OCI-LY7 (cell line): ENCODE results near the gene CIAO3. TPM values are rescaled to one million over a fixed set of nuclear protein-coding genes. Genes with fewer than 3 reads are reported as not detected.

Experiments
- BruUV-seq: library from RNA; stranded (reverse); fragments of 400-500 nt; replicated peaks from 2 replicates; lab custom pipeline; 2021; lab: Mats Ljungman, UMichigan
- CTCF ChIA-PET: fragments of 300-600 bp; sonication (Branson Sonifier 250); formaldehyde crosslinking; loops from one replicate; lab custom pipeline; 2022; ENCODE audit warnings: antibody characterized with exemption; ENCODE audit not compliant: unreplicated experiment; lab: Charles Lee
- POLR2A ChIA-PET: fragments of 300-600 bp; sonication (Branson Sonifier 250); formaldehyde crosslinking; loops from one replicate; lab custom pipeline; 2022; ENCODE audit warnings: antibody characterized with exemption; lab: Charles Lee
- DNase-seq: peaks from one replicate; pipeline ENCODE4 v3.0.0-alpha.2; 2015; ENCODE audit warnings: low spot score
- H2AFZ ChIP-seq: fragments of 200-600 bp; sonication (generic), shearing (Covaris generic); 2 replicates; pipeline ENCODE4 v1.6.1; 2014; ENCODE audit warnings: mild to moderate bottlenecking, antibody characterized with exemption, low read length, moderate library complexity
- H3K27ac ChIP-seq: fragments of 200-600 bp; sonication (generic); 2 replicates; pipeline ENCODE4 v1.5.1; 2014; ENCODE audit warnings: mixed run types, low read depth, mild to moderate bottlenecking, moderate library complexity, low read length, inconsistent platforms; ENCODE audit not compliant: poor library complexity, severe bottlenecking
- H3K36me3 ChIP-seq: fragments of 200-600 bp; sonication (generic); 2 replicates; pipeline ENCODE4 v1.6.1; 2014; ENCODE audit warnings: mild to moderate bottlenecking, antibody characterized with exemption, low read length, moderate library complexity, mixed read lengths; ENCODE audit not compliant: insufficient read depth
- H3K4me1 ChIP-seq: fragments of 200-600 bp; sonication (generic); 2 replicates; pipeline ENCODE4 v1.5.1; 2014; ENCODE audit warnings: mild to moderate bottlenecking, low read length; ENCODE audit not compliant: insufficient read depth, poor library complexity, severe bottlenecking
- H3K4me2 ChIP-seq: fragments of 200-600 bp; sonication (generic); 2 replicates; pipeline ENCODE4 v1.6.1; 2014; ENCODE audit warnings: mild to moderate bottlenecking, low read length
- H3K4me3 ChIP-seq: fragments of 200-600 bp; sonication (generic); 2 replicates; pipeline ENCODE4 v1.5.1; 2014; ENCODE audit warnings: mild to moderate bottlenecking, low read depth, low read length; ENCODE audit not compliant: poor library complexity, severe bottlenecking
- H3K79me2 ChIP-seq: fragments of 200-600 bp; sonication (generic); 2 replicates; pipeline ENCODE4 v1.6.1; 2016; ENCODE audit warnings: low read depth, mild to moderate bottlenecking, low read length, moderate library complexity, mixed read lengths; ENCODE audit not compliant: insufficient read depth
- H3K9me2 ChIP-seq: fragments of 200-600 bp; sonication (generic); 2 replicates; pipeline ENCODE4 v1.6.1; 2016; ENCODE audit warnings: mild to moderate bottlenecking, low read length, mixed read lengths; ENCODE audit not compliant: insufficient read depth
- H3K9me3 ChIP-seq: fragments of 200-600 bp; sonication (generic); 2 replicates; pipeline ENCODE4 v1.6.1; 2014; ENCODE audit warnings: mild to moderate bottlenecking, mixed run types, low read length, mixed read lengths
- H4K20me1 ChIP-seq: fragments of 200-600 bp; sonication (generic); 2 replicates; pipeline ENCODE4 v1.6.1; 2014; ENCODE audit warnings: mild to moderate bottlenecking, antibody characterized with exemption, low read length, moderate library complexity, mixed read lengths; ENCODE audit not compliant: insufficient read depth
- EZH2phosphoT487 ChIP-seq: fragments of 200-600 bp; sonication (generic); IDR thresholded peaks from 2 replicates; pipeline ENCODE4 v1.6.1; 2018; ENCODE audit warnings: low read depth, borderline replicate concordance, mild to moderate bottlenecking, mixed run types, antibody characterized with exemption, low read length, moderate library complexity, mixed read lengths
- intact Hi-C: fragments of 100-400 bp; cut with micrococcal nuclease; formaldehyde crosslinking; loops from one replicate; pipeline ENCODE4 v1.10.0; 2022; ENCODE audit not compliant: unreplicated experiment
- total RNA-seq, 2 experiments: library from RNA; depleted of rRNA in 1 of 2; stranded (reverse); fragments of >200 nt in 1 of 2; shearing (Covaris generic) in 1 of 2; gene quantifications; 2 replicates each; pipeline ENCODE4 v1.2.3, GENCODE V29; 2014 to 2022
- TF ChIP-seq, protein P1 (sequence below): fragments of 200-600 bp; sonication (generic); conservative IDR thresholded peaks from 2 replicates; pipeline ENCODE4 v1.5.1; 2014; ENCODE audit warnings: mild to moderate bottlenecking, antibody characterized with exemption, low read length, moderate library complexity, mixed read lengths

CIAO3 gene
- total RNA-seq, 2 experiments from 2014 or later: 156 to 169 TPM

GRCh38 chr16:733382-734207 lies 7.2 kb downstream of the CIAO3 start:
- Histone ChIP-seq H3K9me3 (no peaks in the 10 kb centered on the region), H3K4me1 (peaks cover 31% of the 10 kb centered on the region), H3K36me3 (peaks cover 81% of the 10 kb centered on the region), H3K9me2 (no peaks in the 10 kb centered on the region), H4K20me1 (no peaks in the 10 kb centered on the region), H3K27ac (no peak overlapping the region), H3K79me2 (peaks cover 18% of the 10 kb centered on the region), H3K4me2 (no peak overlapping the region), H3K4me3 (no peak overlapping the region), H2AFZ (no peak overlapping the region)
- no TSS peak for BruUV-seq
- TF ChIP-seq, protein P1, sequence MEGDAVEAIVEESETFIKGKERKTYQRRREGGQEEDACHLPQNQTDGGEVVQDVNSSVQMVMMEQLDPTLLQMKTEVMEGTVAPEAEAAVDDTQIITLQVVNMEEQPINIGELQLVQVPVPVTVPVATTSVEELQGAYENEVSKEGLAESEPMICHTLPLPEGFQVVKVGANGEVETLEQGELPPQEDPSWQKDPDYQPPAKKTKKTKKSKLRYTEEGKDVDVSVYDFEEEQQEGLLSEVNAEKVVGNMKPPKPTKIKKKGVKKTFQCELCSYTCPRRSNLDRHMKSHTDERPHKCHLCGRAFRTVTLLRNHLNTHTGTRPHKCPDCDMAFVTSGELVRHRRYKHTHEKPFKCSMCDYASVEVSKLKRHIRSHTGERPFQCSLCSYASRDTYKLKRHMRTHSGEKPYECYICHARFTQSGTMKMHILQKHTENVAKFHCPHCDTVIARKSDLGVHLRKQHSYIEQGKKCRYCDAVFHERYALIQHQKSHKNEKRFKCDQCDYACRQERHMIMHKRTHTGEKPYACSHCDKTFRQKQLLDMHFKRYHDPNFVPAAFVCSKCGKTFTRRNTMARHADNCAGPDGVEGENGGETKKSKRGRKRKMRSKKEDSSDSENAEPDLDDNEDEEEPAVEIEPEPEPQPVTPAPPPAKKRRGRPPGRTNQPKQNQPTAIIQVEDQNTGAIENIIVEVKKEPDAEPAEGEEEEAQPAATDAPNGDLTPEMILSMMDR: peak; percentile 78
- no peak for TF ChIP-seq EZH2phosphoT487
- intact Hi-C loops: no loop called here
- CTCF ChIA-PET: no interaction called here
- POLR2A ChIA-PET: interaction anchor here (0.8 kb wide), 1 partner anchor 18 kb away, joined by 3 read pairs; no protein-coding TSS in a partner anchor
- no peak for DNase-seq

- Histone ChIP-seq H4K20me1 (no peaks in the 10 kb centered on the region), H3K36me3 (peaks cover 81% of the 10 kb centered on the region), H2AFZ (no peak overlapping the region), H3K4me1 (peaks cover 30% of the 10 kb centered on the region), H3K9me2 (no peaks in the 10 kb centered on the region), H3K79me2 (peaks cover 18% of the 10 kb centered on the region), H3K4me3 (no peak overlapping the region), H3K9me3 (no peaks in the 10 kb centered on the region), H3K4me2 (no peak overlapping the region), H3K27ac (no peak overlapping the region)
- BruUV-seq: no TSS peak
- ChIA-PET CTCF (no interaction called here), POLR2A (interaction anchor here (0.8 kb wide), 1 partner anchor 17 kb away, joined by 3 read pairs; no protein-coding TSS in a partner anchor)
- no peak for DNase-seq
- intact Hi-C loops: no loop called here
- TF ChIP-seq, protein P1: 0 out of 2 replicates have a peak, but pooled peaks have one; percentile 44
- TF ChIP-seq EZH2phosphoT487: no peak
These were observed 7.9 kb downstream of the CIAO3 start for GRCh38 chr16:732936-733335.

DNA sequence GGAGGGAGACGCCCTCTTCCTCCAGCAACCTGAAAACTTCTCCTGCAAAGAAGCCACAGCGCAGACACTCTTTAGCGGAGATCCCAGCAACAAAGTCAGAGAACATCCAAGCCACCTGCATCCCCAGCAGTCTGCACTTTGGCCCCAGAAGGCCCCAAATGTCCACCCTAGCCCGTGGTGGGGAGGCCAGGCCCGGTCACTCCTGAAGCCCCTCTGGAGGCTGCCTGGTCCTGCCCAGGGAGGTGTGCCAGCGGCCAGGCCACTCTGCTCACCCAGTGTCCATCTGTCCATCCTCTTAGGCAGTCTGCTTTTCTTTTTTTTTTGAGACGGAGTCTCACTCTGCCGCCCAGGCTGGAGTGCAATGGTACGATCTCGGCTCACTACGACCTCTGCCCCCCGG lies 8.5 kb downstream of the CIAO3 start:
- ChIA-PET CTCF (no interaction called here), POLR2A (no interaction called here)
- no peak overlapping the region for H3K27ac ChIP-seq
- intact Hi-C loops: no loop called here
- H3K4me1 ChIP-seq: peaks cover 24% of the 10 kb centered on the region
- TF ChIP-seq EZH2phosphoT487: no peak
- TF ChIP-seq, protein P1: no peak
- DNase-seq: no peak
- H4K20me1 ChIP-seq: no peaks in the 10 kb centered on the region
- H3K9me2 ChIP-seq: no peaks in the 10 kb centered on the region
- H3K79me2 ChIP-seq: peaks cover 17% of the 10 kb centered on the region
- H3K4me2 ChIP-seq: no peak overlapping the region
- H3K4me3 ChIP-seq: no peak overlapping the region
- no peaks in the 10 kb centered on the region for H3K9me3 ChIP-seq
- no peak overlapping the region for H2AFZ ChIP-seq
- peaks cover 79% of the 10 kb centered on the region for H3K36me3 ChIP-seq
- no TSS peak for BruUV-seq
